HEK293T (cell line): ENCODE results near the gene HOXA9.

Source experiments
- ARNT ChIP-seq: fragments of 450-650 bp; IDR thresholded peaks from 2 replicates; pipeline ENCODE4 v1.6.1; 2017; ENCODE audit warnings: mild to moderate bottlenecking
- BHLHE40 ChIP-seq: fragments of 450-650 bp; IDR thresholded peaks from 2 replicates; pipeline ENCODE4 v1.6.1; 2016; ENCODE audit warnings: mild to moderate bottlenecking, moderate library complexity, borderline replicate concordance
- CTBP1 ChIP-seq: fragments of 450-650 bp; IDR thresholded peaks from 2 replicates; pipeline ENCODE4 v1.6.1; 2016; ENCODE audit warnings: borderline replicate concordance
- ELF4 ChIP-seq: fragments of 450-650 bp; IDR thresholded peaks from 2 replicates; pipeline ENCODE4 v1.6.1; 2017; ENCODE audit warnings: antibody characterized with exemption
- FOXA1 ChIP-seq: fragments of 450-650 bp; IDR thresholded peaks from 2 replicates; pipeline ENCODE4 v1.6.1; 2016; ENCODE audit warnings: mild to moderate bottlenecking
- FOXK2 ChIP-seq: fragments of 450-650 bp; IDR thresholded peaks from 2 replicates; pipeline ENCODE4 v1.6.1; 2016; ENCODE audit warnings: mild to moderate bottlenecking
- FOXM1 ChIP-seq: fragments of 450-650 bp; IDR thresholded peaks from 2 replicates; pipeline ENCODE4 v1.6.1; 2017; ENCODE audit warnings: mild to moderate bottlenecking, borderline replicate concordance
- L3MBTL2 ChIP-seq: fragments of 450-650 bp; conservative IDR thresholded peaks from 2 replicates; pipeline ENCODE4 v1.6.1; 2016; ENCODE audit warnings: mild to moderate bottlenecking
- NFRKB ChIP-seq: fragments of 450-650 bp; IDR thresholded peaks from 2 replicates; pipeline ENCODE4 v1.6.1; 2016; ENCODE audit warnings: mild to moderate bottlenecking, moderate library complexity
- SP1 ChIP-seq: fragments of 450-650 bp; IDR thresholded peaks from 2 replicates; pipeline ENCODE4 v1.6.1; 2017
- SUZ12 ChIP-seq: fragments of 450-650 bp; IDR thresholded peaks from 2 replicates; pipeline ENCODE4 v1.6.1; 2016; ENCODE audit warnings: mild to moderate bottlenecking
- TARDBP ChIP-seq: fragments of 450-650 bp; IDR thresholded peaks from 2 replicates; pipeline ENCODE4 v1.6.1; 2016

GRCh38 chr7:27211764-27212204, 46.4 kb upstream of the HOXA9 start:
- TF ChIP-seq ELF4 (no peak), FOXA1 (no peak), TARDBP (no peak), ARNT (no peak), FOXK2 (no peak), SP1 (no peak), SUZ12 (no peak), BHLHE40 (no peak), CTBP1 (no peak), FOXM1 (no peak), L3MBTL2 (no peak), NFRKB (no peak)
